GM12878 (cell line): ENCODE data around the gene ATP2C2. TPM values are rescaled to one million over a fixed set of nuclear protein-coding genes. Genes with fewer than 3 reads are reported as not detected.

Experiments used
- ATAC-seq: fragments of 200-7000 bp; cut with Tn5 transposase; 3 replicates; pipeline ENCODE4 v1.9.1; 2020; ENCODE audit warnings: mild to moderate bottlenecking, moderate library complexity
- BruUV-seq: library from RNA; stranded (reverse); fragments of 400-500 nt; replicated peaks from 2 replicates; lab custom pipeline; 2021; lab: Mats Ljungman, UMichigan
- CTCF ChIA-PET: fragments of 300-600 bp; sonication (Branson Sonifier 250); formaldehyde crosslinking; extraction: SDS; loops from one replicate; lab custom pipeline; 2021; ENCODE audit warnings: inconsistent platforms; lab: Yijun Ruan, JAX
- POLR2A ChIA-PET: fragments of 350-600 bp; formaldehyde crosslinking; extraction: SDS; loops from one replicate; lab custom pipeline; 2021; ENCODE audit warnings: inconsistent platforms; lab: Charles Lee
- RAD21 ChIA-PET: fragments of 300-600 bp; sonication (Branson Sonifier 250); formaldehyde crosslinking; loops from one replicate; lab custom pipeline; 2023; ENCODE audit warnings: antibody characterized with exemption; ENCODE audit not compliant: unreplicated experiment; lab: Charles Lee
- SMC1A ChIA-PET: fragments of 300-600 bp; sonication (Branson Sonifier 250); formaldehyde crosslinking; loops from one replicate; lab custom pipeline; 2023; ENCODE audit not compliant: unreplicated experiment, uncharacterized antibody; lab: Charles Lee
- DNase-seq: peaks from one replicate; pipeline ENCODE4 v3.0.0-alpha.2; 2011; ENCODE audit warnings: low read depth, low spot score
- FAIRE-seq: peaks from 3 replicates; lab custom pipeline; 2011; peaks lifted over from hg19 to GRCh38; lab: Jason Lieb, UNC
- H2AFZ ChIP-seq: 2 replicates; pipeline ENCODE4 v1.6.0; 2011; ENCODE audit warnings: low read depth, low read length, control low read depth; ENCODE audit not compliant: control insufficient read depth
- H3K27ac ChIP-seq: 2 replicates; pipeline ENCODE4 v1.5.1; 2011; ENCODE audit warnings: control low read depth; ENCODE audit not compliant: control insufficient read depth, insufficient read depth
- H3K27me3 ChIP-seq, 2 experiments: replicated peaks in 1 of 2; 2 replicates each; pipeline versions ENCODE4 v1.6.0 to v1.6.1; 2011; ENCODE audit warnings: low read length in 1 of 2; ENCODE audit not compliant: control insufficient read depth in 2 of 2, insufficient read depth in 2 of 2
- H3K36me3 ChIP-seq, 2 experiments: 2 replicates each; pipeline ENCODE4 v1.5.1; 2011; ENCODE audit warnings: low read length in 1 of 2; ENCODE audit not compliant: control insufficient read depth in 2 of 2, insufficient read depth in 2 of 2
- H3K4me1 ChIP-seq: 2 replicates; pipeline ENCODE4 v1.6.1; 2011; ENCODE audit warnings: mild to moderate bottlenecking, low read length, moderate library complexity, mixed read lengths; ENCODE audit not compliant: control insufficient read depth, insufficient read depth
- H3K4me2 ChIP-seq: 2 replicates; pipeline ENCODE4 v1.6.0; 2011; ENCODE audit warnings: control low read depth; ENCODE audit not compliant: control insufficient read depth, insufficient read depth
- H3K4me3 ChIP-seq: fragments of 200-600 bp; sonication (generic); 2 replicates; pipeline ENCODE4 v1.5.1; 2016
- H3K79me2 ChIP-seq: 2 replicates; pipeline ENCODE4 v1.6.0; 2011; ENCODE audit warnings: low read length; ENCODE audit not compliant: control insufficient read depth, insufficient read depth
- H3K9ac ChIP-seq: 2 replicates; pipeline ENCODE4 v1.8.0; 2011; ENCODE audit warnings: low read length, control low read depth, mixed read lengths; ENCODE audit not compliant: control insufficient read depth, insufficient read depth
- H3K9me3 ChIP-seq: replicated peaks from 3 replicates; pipeline ENCODE4 v1.5.1; 2011; ENCODE audit warnings: mild to moderate bottlenecking, low read length; ENCODE audit not compliant: control insufficient read depth, insufficient read depth
- H4K20me1 ChIP-seq: 2 replicates; pipeline ENCODE4 v1.6.0; 2011; ENCODE audit not compliant: control insufficient read depth, insufficient read depth
- E4F1 ChIP-seq: fragments of 450-650 bp; IDR thresholded peaks from 2 replicates; pipeline ENCODE4 v1.6.1; 2018; ENCODE audit warnings: borderline replicate concordance, mild to moderate bottlenecking; ENCODE audit not compliant: partially characterized antibody
- KDM1A ChIP-seq: fragments of 200-600 bp; sonication (generic); IDR thresholded peaks from 2 replicates; pipeline ENCODE4 v1.6.1; 2016; ENCODE audit warnings: borderline replicate concordance
- NFIC ChIP-seq: IDR thresholded peaks from 2 replicates; pipeline ENCODE4 v1.6.1; 2012; ENCODE audit warnings: low read depth, mild to moderate bottlenecking, inconsistent platforms, low read length, moderate library complexity
- RFX5 ChIP-seq: IDR thresholded peaks from 2 replicates; pipeline ENCODE4 v1.6.1; 2011; ENCODE audit warnings: low read depth, low read length, improper control_type of control experiment
- SMAD1 ChIP-seq: fragments of 450-650 bp; IDR thresholded peaks from 2 replicates; pipeline ENCODE4 v1.6.1; 2018; ENCODE audit warnings: mild to moderate bottlenecking, low read depth; ENCODE audit not compliant: partially characterized antibody
- WRNIP1 ChIP-seq: IDR thresholded peaks from 2 replicates; pipeline ENCODE4 v1.6.1; 2011; ENCODE audit warnings: low read depth, low read length, improper control_type of control experiment, borderline replicate concordance
- WGBS: methylation state at CpG from one replicate; pipeline ENCODE4 v1.1.6; 2016; ENCODE audit warnings: low lambda C conversion rate; ENCODE audit not compliant: insufficient replicate concordance, insufficient coverage; ENCODE audit errors: missing lambda C conversion rate; 5-methylcytosine and 5-hydroxymethylcytosine counted together
- in situ Hi-C: fragments of 300-500 bp; cut with MboI; formaldehyde crosslinking; loops from 9 replicates; pipeline ENCODE4 v1.14.3; 2018; ENCODE audit warnings: mixed read lengths
- intact Hi-C: fragments of 100-400 bp; cut with micrococcal nuclease; formaldehyde crosslinking; loops from one replicate; pipeline ENCODE4 v1.14.2; 2022; ENCODE audit not compliant: unreplicated experiment
- polyA plus RNA-seq, 11 experiments: library from polyadenylated mRNA; depleted of rRNA in 4 of 11; unstranded in 6 of 11; stranded (reverse) in 5 of 11; fragments of >200 nt; fragmentation: Nextera tagmentation in 4 of 11; fragmentation: Illumina TruSeq in 1 of 11; extraction: Ambion mirVana in 4 of 11; extraction: Trizol in 1 of 11; gene quantifications; 1 replicate in 1 of 11; 2 replicates in 10 of 11; pipeline versions ENCODE4 v1.2.1 to v1.2.3, GENCODE V29; 2011 to 2016; ENCODE audit warnings: inconsistent platforms in 2 of 11, missing spikeins in 2 of 11, low read depth in 1 of 11
- total RNA-seq, 4 experiments: library from RNA; depleted of rRNA in 3 of 4; stranded (reverse); fragments of >200 nt in 3 of 4; fragmentation: Illumina TruSeq in 1 of 4; extraction: Trizol in 1 of 4; gene quantifications; 2 replicates each; pipeline versions ENCODE4 v1.2.1 to v1.2.3, GENCODE V29; 2013 to 2021
- TF ChIP-seq, protein P1 (sequence below): fragments of 450-650 bp; IDR thresholded peaks from 2 replicates; pipeline ENCODE4 v1.6.1; 2017; ENCODE audit warnings: mild to moderate bottlenecking, moderate library complexity

Gene ATP2C2
- total and polyA plus RNA-seq, 10 of the 15 experiments (the other 5 are each of a cell fraction or from before 2014, with no cell fraction given), result 0.05 to 0.19 TPM; not detected in 8

DNA sequence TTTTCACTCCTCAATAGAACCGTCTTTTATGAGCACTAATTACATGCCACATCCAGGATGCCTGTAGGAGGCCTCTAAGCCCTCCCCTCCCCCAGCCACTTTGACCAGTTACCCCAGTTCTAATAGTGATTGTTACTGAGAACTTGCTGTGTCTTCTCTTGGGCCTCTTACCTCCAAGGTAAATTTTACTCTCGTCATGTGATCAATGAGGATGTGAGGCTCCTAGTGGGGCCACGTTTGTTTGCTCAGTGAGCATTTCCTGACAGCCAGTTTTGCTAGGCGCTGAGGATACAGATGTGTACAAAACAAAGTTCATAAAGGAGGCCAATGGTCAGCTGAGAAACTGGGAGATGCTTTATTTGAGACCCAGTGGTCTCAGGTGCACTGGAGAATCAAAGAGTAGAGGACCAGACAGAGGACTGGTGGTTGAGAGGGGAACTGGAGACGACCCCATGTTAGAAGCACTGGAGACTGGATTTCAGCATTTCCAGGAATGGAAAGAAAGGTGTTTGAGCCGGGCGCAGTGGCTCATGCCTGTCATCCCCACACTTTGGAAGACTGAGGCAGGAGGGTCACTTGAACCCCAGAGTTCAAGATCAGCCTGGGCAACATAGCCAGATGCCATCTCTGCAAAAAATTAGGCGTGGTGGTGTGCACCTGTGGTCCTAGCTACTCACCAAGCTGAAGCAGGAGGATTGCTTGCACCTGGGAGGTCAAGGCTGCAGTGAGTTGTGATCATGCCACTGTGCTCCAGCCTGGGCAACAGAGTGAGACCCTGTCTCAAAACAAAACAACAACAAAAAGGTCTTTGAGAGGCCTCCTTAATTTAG is 2.6 kb downstream of the ATP2C2 start:
- Histone ChIP-seq H3K4me1 (no peaks in the 10 kb centered on the region), H3K4me2 (no peak overlapping the region), H3K9ac (no peak overlapping the region), H3K36me3 (no peaks in the 10 kb centered on the region), H2AFZ (no peak overlapping the region), H3K27ac (no peak overlapping the region)
- ChIA-PET POLR2A (no interaction called here), SMC1A (no interaction called here), RAD21 (no interaction called here)
- 31% methylated on average over 8 of the region's 8 CpGs for WGBS
- FAIRE-seq (no peak), ATAC-seq (no peak)
- intact Hi-C loops, result no loop called here
- TF ChIP-seq E4F1 (no peak), SMAD1 (no peak), WRNIP1 (no peak), RFX5 (no peak), KDM1A (no peak), NFIC (no peak)
- TF ChIP-seq, protein P1, sequence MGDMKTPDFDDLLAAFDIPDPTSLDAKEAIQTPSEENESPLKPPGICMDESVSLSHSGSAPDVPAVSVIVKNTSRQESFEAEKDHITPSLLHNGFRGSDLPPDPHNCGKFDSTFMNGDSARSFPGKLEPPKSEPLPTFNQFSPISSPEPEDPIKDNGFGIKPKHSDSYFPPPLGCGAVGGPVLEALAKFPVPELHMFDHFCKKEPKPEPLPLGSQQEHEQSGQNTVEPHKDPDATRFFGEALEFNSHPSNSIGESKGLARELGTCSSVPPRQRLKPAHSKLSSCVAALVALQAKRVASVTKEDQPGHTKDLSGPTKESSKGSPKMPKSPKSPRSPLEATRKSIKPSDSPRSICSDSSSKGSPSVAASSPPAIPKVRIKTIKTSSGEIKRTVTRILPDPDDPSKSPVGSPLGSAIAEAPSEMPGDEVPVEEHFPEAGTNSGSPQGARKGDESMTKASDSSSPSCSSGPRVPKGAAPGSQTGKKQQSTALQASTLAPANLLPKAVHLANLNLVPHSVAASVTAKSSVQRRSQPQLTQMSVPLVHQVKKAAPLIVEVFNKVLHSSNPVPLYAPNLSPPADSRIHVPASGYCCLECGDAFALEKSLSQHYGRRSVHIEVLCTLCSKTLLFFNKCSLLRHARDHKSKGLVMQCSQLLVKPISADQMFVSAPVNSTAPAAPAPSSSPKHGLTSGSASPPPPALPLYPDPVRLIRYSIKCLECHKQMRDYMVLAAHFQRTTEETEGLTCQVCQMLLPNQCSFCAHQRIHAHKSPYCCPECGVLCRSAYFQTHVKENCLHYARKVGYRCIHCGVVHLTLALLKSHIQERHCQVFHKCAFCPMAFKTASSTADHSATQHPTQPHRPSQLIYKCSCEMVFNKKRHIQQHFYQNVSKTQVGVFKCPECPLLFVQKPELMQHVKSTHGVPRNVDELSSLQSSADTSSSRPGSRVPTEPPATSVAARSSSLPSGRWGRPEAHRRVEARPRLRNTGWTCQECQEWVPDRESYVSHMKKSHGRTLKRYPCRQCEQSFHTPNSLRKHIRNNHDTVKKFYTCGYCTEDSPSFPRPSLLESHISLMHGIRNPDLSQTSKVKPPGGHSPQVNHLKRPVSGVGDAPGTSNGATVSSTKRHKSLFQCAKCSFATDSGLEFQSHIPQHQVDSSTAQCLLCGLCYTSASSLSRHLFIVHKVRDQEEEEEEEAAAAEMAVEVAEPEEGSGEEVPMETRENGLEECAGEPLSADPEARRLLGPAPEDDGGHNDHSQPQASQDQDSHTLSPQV, result no peak
- TF ChIP-seq, all 136 proteins: peak for 0
- CTCF ChIA-PET, result no interaction called here
- Histone ChIP-seq H3K4me3 (no peak overlapping the region), H3K9me3 (no peaks in the 10 kb centered on the region), H3K27me3 (peaks cover 0 to 12% of the 10 kb centered on the region in 2 experiments; a peak in 3 of 4 replicates), H3K79me2 (no peaks in the 10 kb centered on the region), H4K20me1 (no peaks in the 10 kb centered on the region)
- in situ Hi-C loops, result no loop called here
- no TSS peak for BruUV-seq
- no peak for DNase-seq
